Ishikawa (cell line): ENCODE measurements around the gene PHKG2.

Experiments used
- CEBPB ChIP-seq: IDR thresholded peaks from 2 replicates; pipeline ENCODE4 v1.6.1; 2012
- EP300 ChIP-seq: IDR thresholded peaks from 2 replicates; pipeline ENCODE4 v1.6.1; 2012; ENCODE audit warnings: borderline replicate concordance
- FOXM1 ChIP-seq: IDR thresholded peaks from 2 replicates; pipeline ENCODE4 v1.6.1; 2012; ENCODE audit warnings: low read depth, borderline replicate concordance
- NFIC ChIP-seq: IDR thresholded peaks from 2 replicates; pipeline ENCODE4 v1.6.1; 2012
- RAD21 ChIP-seq: IDR thresholded peaks from 2 replicates; pipeline ENCODE4 v1.6.1; 2012; ENCODE audit warnings: low read depth
- TAF1 ChIP-seq: IDR thresholded peaks from 2 replicates; pipeline ENCODE4 v1.6.1; 2012; ENCODE audit warnings: low read depth, mild to moderate bottlenecking
- TEAD4 ChIP-seq: IDR thresholded peaks from 2 replicates; pipeline ENCODE4 v1.6.1; 2012
- ZBTB7A ChIP-seq: IDR thresholded peaks from 2 replicates; pipeline ENCODE4 v1.6.1; 2012; ENCODE audit warnings: low read depth
- TF ChIP-seq, protein P1 (sequence below): IDR thresholded peaks from 2 replicates; pipeline ENCODE4 v1.6.1; 2012
- TF ChIP-seq, protein P2 (sequence below): IDR thresholded peaks from 2 replicates; pipeline ENCODE4 v1.6.1; 2012

DNA sequence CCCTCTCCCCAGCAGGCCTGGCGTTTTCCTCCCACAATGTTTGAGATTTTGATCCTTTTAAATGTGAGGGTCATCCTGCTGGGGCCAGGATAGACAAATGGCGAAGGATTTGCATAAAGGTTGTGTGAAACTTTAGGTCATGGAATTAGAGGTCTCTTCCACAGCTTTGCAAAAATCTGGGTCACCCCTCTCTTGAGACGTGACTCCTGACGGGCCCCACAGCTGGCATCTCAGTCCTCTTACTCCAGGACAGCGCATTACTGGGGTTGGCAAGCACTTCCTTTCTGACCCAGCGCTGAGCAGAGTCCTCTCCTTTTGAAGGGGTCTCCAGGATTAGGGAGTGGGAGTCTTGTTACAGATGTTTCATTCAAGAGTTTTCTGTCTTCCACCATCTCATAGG, 31.4 kb downstream of the PHKG2 start:
- TF ChIP-seq EP300 (no peak), NFIC (no peak), TAF1 (no peak), FOXM1 (no peak), ZBTB7A (no peak), TEAD4 (no peak), RAD21 (no peak), CEBPB (no peak)
- TF ChIP-seq, protein P1, sequence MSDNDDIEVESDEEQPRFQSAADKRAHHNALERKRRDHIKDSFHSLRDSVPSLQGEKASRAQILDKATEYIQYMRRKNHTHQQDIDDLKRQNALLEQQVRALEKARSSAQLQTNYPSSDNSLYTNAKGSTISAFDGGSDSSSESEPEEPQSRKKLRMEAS = no peak
- TF ChIP-seq, protein P2, sequence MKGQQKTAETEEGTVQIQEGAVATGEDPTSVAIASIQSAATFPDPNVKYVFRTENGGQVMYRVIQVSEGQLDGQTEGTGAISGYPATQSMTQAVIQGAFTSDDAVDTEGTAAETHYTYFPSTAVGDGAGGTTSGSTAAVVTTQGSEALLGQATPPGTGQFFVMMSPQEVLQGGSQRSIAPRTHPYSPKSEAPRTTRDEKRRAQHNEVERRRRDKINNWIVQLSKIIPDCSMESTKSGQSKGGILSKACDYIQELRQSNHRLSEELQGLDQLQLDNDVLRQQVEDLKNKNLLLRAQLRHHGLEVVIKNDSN = no peak
